K562 (cell line): ENCODE data around the gene DOCK8. TPM values are rescaled to one million over a fixed set of nuclear protein-coding genes. Genes with fewer than 3 reads are reported as not detected.

ENCODE experiments used
- ATAC-seq: fragments of 200-7000 bp; cut with Tn5 transposase; 3 replicates; pipeline ENCODE4 v1.9.1; 2020; ENCODE audit warnings: moderate library complexity
- BruUV-seq: library from RNA; stranded (reverse); fragments of 400-500 nt; replicated peaks from 2 replicates; lab custom pipeline; 2021; lab: Mats Ljungman, UMichigan
- CTCF ChIA-PET: fragments of 300-600 bp; formaldehyde crosslinking; extraction: SDS; loops from one replicate; lab custom pipeline; 2021; ENCODE audit warnings: low intra/inter-chr PET ratio; lab: Yijun Ruan, JAX
- POLR2A ChIA-PET: fragments of 300-600, 350-650 bp; sonication (Branson Sonifier 250); formaldehyde crosslinking; extraction: SDS; loops from one replicate; lab custom pipeline; 2021; ENCODE audit warnings: antibody characterized with exemption, inconsistent platforms; lab: Yijun Ruan, JAX
- DNase-seq, 4 experiments: peaks; one replicate each; pipeline versions ENCODE4 v3.0.0 to v3.0.0-alpha.2; 2011 to 2018; ENCODE audit warnings: low spot score in 3 of 4, mixed read lengths in 3 of 4; ENCODE audit errors: extremely low read depth in 1 of 4
- FAIRE-seq: peaks from 2 replicates; lab custom pipeline; 2011; peaks lifted over from hg19 to GRCh38; lab: Jason Lieb, UNC
- H2AFZ ChIP-seq: 2 replicates; pipeline ENCODE4 v1.6.0; 2011; ENCODE audit warnings: low read depth, low read length, control low read depth, inconsistent platforms
- H3K27ac ChIP-seq: fragments of 200-600 bp; 3 replicates; pipeline ENCODE4 v1.8.0; 2011; ENCODE audit warnings: low read depth, mild to moderate bottlenecking, control low read depth, inconsistent platforms, low read length, moderate library complexity, mixed read lengths; ENCODE audit errors: extremely low read depth
- H3K27me3 ChIP-seq, 2 experiments: fragments of 300-600 bp in 1 of 2; 2 replicates in 1 of 2; 3 replicates in 1 of 2; pipeline versions ENCODE4 v1.6.0 to v1.8.0; 2011; ENCODE audit warnings: inconsistent platforms in 2 of 2, low read length in 2 of 2, mild to moderate bottlenecking in 1 of 2, mixed read lengths in 1 of 2, moderate library complexity in 1 of 2; ENCODE audit not compliant: control insufficient read depth in 2 of 2, insufficient read depth in 2 of 2
- H3K36me3 ChIP-seq: fragments of 300-600 bp; 3 replicates; pipeline ENCODE4 v1.8.0; 2011; ENCODE audit warnings: mild to moderate bottlenecking, low read length, inconsistent platforms; ENCODE audit not compliant: control insufficient read depth, insufficient read depth
- H3K4me1 ChIP-seq, 2 experiments: fragments of 200-600 bp in 1 of 2; replicated peaks in 1 of 2; 2 replicates in 1 of 2; 3 replicates in 1 of 2; pipeline versions ENCODE4 v1.5.1 to v1.8.0; 2011; ENCODE audit warnings: inconsistent platforms in 2 of 2, low read length in 2 of 2, mild to moderate bottlenecking in 1 of 2, mixed read lengths in 1 of 2, moderate library complexity in 1 of 2; ENCODE audit not compliant: control insufficient read depth in 2 of 2, insufficient read depth in 2 of 2
- H3K4me2 ChIP-seq: 2 replicates; pipeline ENCODE4 v1.6.1; 2011; ENCODE audit warnings: low read length, control low read depth, inconsistent platforms, mixed read lengths; ENCODE audit not compliant: insufficient read depth
- H3K4me3 ChIP-seq: fragments of 200-600 bp; sonication (generic), shearing (Covaris generic); 2 replicates; pipeline ENCODE4 v1.5.1; 2016; ENCODE audit warnings: control low read depth, inconsistent platforms
- H3K79me2 ChIP-seq: fragments of 200-600 bp; 3 replicates; pipeline ENCODE4 v1.8.0; 2011; ENCODE audit warnings: low read length, inconsistent platforms; ENCODE audit not compliant: control insufficient read depth, insufficient read depth
- H3K9ac ChIP-seq, 2 experiments: 2 replicates each; pipeline versions ENCODE4 v1.6.0 to v1.6.1; 2011; ENCODE audit warnings: low read depth in 2 of 2, low read length in 2 of 2, control low read depth in 1 of 2, inconsistent platforms in 1 of 2, mild to moderate bottlenecking in 1 of 2, mixed read lengths in 1 of 2; ENCODE audit not compliant: insufficient read depth in 1 of 2
- H3K9me1 ChIP-seq: one replicate; pipeline ENCODE4 v1.6.0; 2011; ENCODE audit warnings: inconsistent platforms, mild to moderate bottlenecking, low read length, moderate library complexity; ENCODE audit not compliant: control insufficient read depth, insufficient read depth
- H3K9me3 ChIP-seq: replicated peaks from 2 replicates; pipeline ENCODE4 v1.5.1; 2011; ENCODE audit warnings: low read depth, low read length, inconsistent platforms; ENCODE audit not compliant: control insufficient read depth, insufficient read depth
- H4K20me1 ChIP-seq: replicated peaks from 2 replicates; pipeline ENCODE4 v1.6.1; 2011; ENCODE audit warnings: low read length, inconsistent platforms, mixed read lengths; ENCODE audit not compliant: control insufficient read depth, insufficient read depth
- CCAR2 ChIP-seq: fragments of 200-400 bp; formaldehyde crosslinking; IDR thresholded peaks from 2 replicates; pipeline ENCODE4 v1.6.1; 2017; ENCODE audit warnings: mild to moderate bottlenecking, low read depth, low read length
- CEBPB ChIP-seq: fragments of 450-650 bp; IDR thresholded peaks from 2 replicates; pipeline ENCODE4 v1.6.1; 2016; ENCODE audit warnings: missing genetic modification characterization, missing compliant biosample characterization
- CSDE1 ChIP-seq, 2 experiments: fragments of 450-650 bp; IDR thresholded peaks; 2 replicates each; pipeline ENCODE4 v1.6.1; 2016; ENCODE audit warnings: mild to moderate bottlenecking in 1 of 2
- MCM2 ChIP-seq: fragments of 450-650 bp; IDR thresholded peaks from 2 replicates; pipeline ENCODE4 v1.6.1; 2017; ENCODE audit warnings: low read depth, mild to moderate bottlenecking
- SMAD2 ChIP-seq: fragments of 150-350 bp; IDR thresholded peaks from 2 replicates; pipeline ENCODE4 v1.6.1; 2014; ENCODE audit warnings: low read depth, mild to moderate bottlenecking, low read length
- SPI1 ChIP-seq: IDR thresholded peaks from 2 replicates; pipeline ENCODE4 v1.6.1; 2011; ENCODE audit warnings: low read depth, low read length, control low read depth, borderline replicate concordance
- ZNF212 ChIP-seq: fragments of 450-650 bp; formaldehyde crosslinking; IDR thresholded peaks from 2 replicates; pipeline ENCODE4 v1.4.0; 2020; ENCODE audit warnings: mild to moderate bottlenecking
- ZNF592 ChIP-seq: fragments of 450-650 bp; IDR thresholded peaks from 2 replicates; pipeline ENCODE4 v1.6.1; 2017; ENCODE audit warnings: antibody characterized with exemption, mild to moderate bottlenecking
- WGBS: fragments of 100-300 bp; shearing (Covaris generic); methylation state at CpG from one replicate; pipeline ENCODE4 v1.1.6; 2016; ENCODE audit warnings: low coverage, mixed read lengths; ENCODE audit not compliant: insufficient coverage; ENCODE audit errors: missing lambda C conversion rate; 5-methylcytosine and 5-hydroxymethylcytosine counted together
- in situ Hi-C: fragments of 300-500 bp; cut with MboI; formaldehyde crosslinking; loops from 4 replicates; pipeline ENCODE4 v1.15.0; 2018; ENCODE audit warnings: inconsistent platforms, mixed read lengths
- intact Hi-C: fragments of 100-400 bp; cut with micrococcal nuclease; formaldehyde crosslinking; loops from 2 replicates; pipeline ENCODE4 v1.14.2; 2022
- polyA plus RNA-seq, 8 experiments: library from polyadenylated mRNA; depleted of rRNA in 4 of 8; stranded (reverse) in 5 of 8; unstranded in 3 of 8; fragments of >200 nt; fragmentation: Nextera tagmentation in 2 of 8; fragmentation: Illumina TruSeq in 1 of 8; extraction: Ambion mirVana in 2 of 8; extraction: Trizol in 1 of 8; gene quantifications; 2 replicates each; pipeline versions ENCODE4 v1.2.1 to v1.2.3, GENCODE V29; 2011 to 2014; ENCODE audit warnings: inconsistent platforms in 1 of 8, missing spikeins in 1 of 8
- total RNA-seq, 7 experiments: library from RNA; depleted of rRNA in 6 of 7; stranded (reverse); fragments of >200 nt in 6 of 7; fragmentation: Illumina TruSeq in 2 of 7; extraction: Trizol in 2 of 7; gene quantifications; 2 replicates each; pipeline versions ENCODE4 v1.2.1 to v1.2.3, GENCODE V29; 2011 to 2021; ENCODE audit warnings: low replicate concordance in 1 of 7

DOCK8 gene
- total and polyA plus RNA-seq, 9 of the 15 experiments (the other 6 are each of a cell fraction or from before 2014, with no cell fraction given), result 14.4 to 53.8 (median 25.1) TPM

DNA sequence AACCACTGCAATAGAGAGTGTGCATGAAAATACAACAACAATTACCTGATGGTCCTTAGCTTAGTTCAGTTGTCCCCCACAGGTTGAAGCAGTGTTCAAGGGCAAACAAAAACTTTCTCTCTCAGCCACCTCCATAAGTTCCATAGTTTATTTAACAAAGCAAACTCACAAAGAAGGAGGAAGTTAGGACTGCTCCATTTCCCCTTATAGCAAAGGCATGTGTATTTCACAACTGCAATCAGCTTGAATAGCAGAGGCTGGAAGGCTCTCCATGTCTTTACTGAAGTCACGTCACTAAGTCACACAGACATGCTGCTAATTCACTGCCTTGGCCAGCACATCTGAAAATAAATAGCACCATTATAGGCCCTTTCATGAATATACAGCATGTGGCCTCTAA lies 43.3 kb downstream of the DOCK8 start:
- no peaks in the 10 kb centered on the region for H3K27me3 ChIP-seq
- in situ Hi-C loops (no loop called here), intact Hi-C loops (no loop called here)
- no peaks in the 10 kb centered on the region for H3K9me3 ChIP-seq
- H3K9ac ChIP-seq, result peak overlapping the region in 1 of 2 experiments; percentile 3; a peak in 1 of 4 replicates
- ChIA-PET CTCF (no interaction called here), POLR2A (interaction anchor here (0.6 to 3.2 kb wide), 2 partner anchors 15 to 17 kb away, joined by 4 to 12 read pairs; no protein-coding TSS in a partner anchor)
- H3K79me2 ChIP-seq, result peaks cover 13% of the 10 kb centered on the region; the same call in 2 of the 3 replicates
- DNase-seq (no peak), ATAC-seq (no peak; the same call in 2 of the 3 replicates), FAIRE-seq (peak; percentile 49)
- 53% methylated on average over 1 of the region's 1 CpG for WGBS
- no peak overlapping the region for H3K4me3 ChIP-seq
- peak overlapping the region; percentile 64; the same call in 2 of the 3 replicates for H3K27ac ChIP-seq
- H3K36me3 ChIP-seq, result no peaks in the 10 kb centered on the region; the same call in 1 of the 3 replicates
- H3K4me2 ChIP-seq, result no peak overlapping the region
- TF ChIP-seq SPI1 (peak; percentile 24; the same call in 1 of the 2 replicates), CEBPB (tag) (peak; percentile 75), CCAR2 (no peak), ZNF592 (0 out of 2 replicates have a peak, but pooled peaks have one; percentile 22), ZNF212 (CRISPR knock-in tag) (no peak), SMAD2 (no peak), CSDE1 (IDR thresholded peaks at IDR 0.05) (no peak), MCM2 (no peak)
- no peaks in the 10 kb centered on the region for H3K9me1 ChIP-seq
- peaks cover 7 to 48% of the 10 kb centered on the region in 2 experiments for H3K4me1 ChIP-seq
- H4K20me1 ChIP-seq, result no peaks in the 10 kb centered on the region
- peak overlapping the region; percentile 38 for H2AFZ ChIP-seq
- BruUV-seq, result no TSS peak
